Breast epithelium (tissue), 4 donors: ENCODE measurements around the gene ABCF3. TPM values are rescaled to one million over a fixed set of nuclear protein-coding genes. Genes with fewer than 3 reads are reported as not detected.
A peak's percentile ranks its signal among the peaks of the same experiment; 100 is the strongest.

Source experiments
- DNase-seq, 2 donors: peaks; one replicate each; pipeline ENCODE4 v3.0.0-alpha.2; 2019; ENCODE audit warnings: low spot score in 2 of 2
- H3K27ac ChIP-seq, 2 donors: fragments of 200-600 bp; sonication (generic) in 1 of 2; one replicate each; pipeline ENCODE4 v1.5.1; 2016 to 2019; ENCODE audit warnings: mild to moderate bottlenecking in 1 of 2
- H3K27me3 ChIP-seq, 2 donors: fragments of 200-600 bp; sonication (generic) in 1 of 2; one replicate each; pipeline versions ENCODE4 v1.5.1 to v1.6.0; 2017 to 2019; ENCODE audit warnings: control low read depth in 1 of 2, mild to moderate bottlenecking in 1 of 2
- H3K36me3 ChIP-seq: fragments of 200-600 bp; one replicate; pipeline ENCODE4 v1.5.1; 2019
- H3K4me1 ChIP-seq, 2 donors: fragments of 200-600 bp; sonication (generic); one replicate each; pipeline ENCODE4 v1.5.1; 2016 to 2019; ENCODE audit warnings: control low read depth in 1 of 2
- H3K4me3 ChIP-seq, 3 donors: fragments of 200-600 bp; sonication (generic); 1 replicate in 2 of 3; 2 replicates in 1 of 3; pipeline ENCODE4 v1.5.1; 2016 to 2019; ENCODE audit warnings: mild to moderate bottlenecking in 3 of 3, moderate library complexity in 2 of 3
- H3K9me3 ChIP-seq, 2 donors: fragments of 200-600 bp; sonication (generic) in 1 of 2; one replicate each; pipeline ENCODE4 v1.5.1; 2016 to 2019; ENCODE audit warnings: control low read depth in 1 of 2
- CTCF ChIP-seq, 3 donors: fragments of 450-650 bp; IDR thresholded peaks; one replicate each; pipeline ENCODE4 v1.5.1; 2016 to 2017; ENCODE audit warnings: antibody characterized with exemption in 3 of 3, mild to moderate bottlenecking in 3 of 3, moderate library complexity in 3 of 3
- POLR2A ChIP-seq: fragments of 450-650 bp; IDR thresholded peaks from one replicate; pipeline ENCODE4 v1.6.1; 2016; ENCODE audit warnings: antibody characterized with exemption, mild to moderate bottlenecking, moderate library complexity
- POLR2AphosphoS5 ChIP-seq, 3 donors: sonication (generic); formaldehyde crosslinking; IDR thresholded peaks; one replicate each; pipeline ENCODE4 v1.6.1; 2017; ENCODE audit warnings: antibody characterized with exemption in 3 of 3
- intact Hi-C: fragments of 100-400 bp; cut with DNase I; formaldehyde crosslinking; loops from one replicate; pipeline ENCODE4 v1.15.1; 2023; ENCODE audit warnings: low total_unique reads
- total RNA-seq, 3 donors: library from RNA; depleted of rRNA; stranded (reverse); fragments of >200 nt; gene quantifications; one replicate each; pipeline ENCODE4 v1.1.0, GENCODE V29; 2016

Gene ABCF3
- 10 to 100 TPM; 59.4 to 77.4 (median 71.8) TPM for total RNA-seq

GRCh38 chr3:184186184-184186901, at the start of gene ABCF3:
Gene ABCF3 (plus strand): TSS chr3:184186199. CDS start chr3:184186208, 9 bp downstream.
- TF ChIP-seq POLR2AphosphoS5 (IDR thresholded peaks at IDR 0.05) (peak; percentile 52 to 82 (median 73)), POLR2A (peak; percentile 71), CTCF (IDR thresholded peaks at IDR 0.05) (no peak)
- DNase-seq, result no peak
- no peaks in the 10 kb centered on the region for H3K9me3 ChIP-seq
- intact Hi-C loops, result loop anchor here (10.0 kb wide), 1 partner anchor 58 kb away; the partner anchor contains the start of genes ALG3 and EEF1AKMT4
- H3K4me1 ChIP-seq, result peaks cover 0 to 18% of the 10 kb centered on the region in 2 donors
- H3K27me3 ChIP-seq, result no peaks in the 10 kb centered on the region
- peak within 1 kb of the TSS; percentile 93 to 96 (median 94) for H3K4me3 ChIP-seq
- H3K36me3 ChIP-seq, result peaks cover 8% of the 10 kb centered on the region
- peak within 1 kb of the TSS; percentile 88 to 91 for H3K27ac ChIP-seq

GRCh38 chr3:184140436-184140835, 45.6 kb upstream of the ABCF3 start:
- peaks cover 7% of the 10 kb centered on the region for H3K36me3 ChIP-seq
- intact Hi-C loops, result no loop called here
- no peak overlapping the region for H3K27ac ChIP-seq
- DNase-seq, result no peak
- no peaks in the 10 kb centered on the region for H3K9me3 ChIP-seq
- peaks cover 0 to 7% of the 10 kb centered on the region in 2 donors for H3K4me1 ChIP-seq
- no peak for TF ChIP-seq POLR2A
- no peak for TF ChIP-seq CTCF (IDR thresholded peaks at IDR 0.05)
- TF ChIP-seq POLR2AphosphoS5 (IDR thresholded peaks at IDR 0.05), result no peak
- no peak overlapping the region for H3K4me3 ChIP-seq
- H3K27me3 ChIP-seq, result no peaks in the 10 kb centered on the region

GRCh38 chr3:184142199-184142598, 43.8 kb upstream of the ABCF3 start:
- Histone ChIP-seq H3K9me3 (no peaks in the 10 kb centered on the region), H3K4me1 (no peaks in the 10 kb centered on the region), H3K4me3 (no peak overlapping the region), H3K27me3 (no peaks in the 10 kb centered on the region), H3K27ac (no peak overlapping the region), H3K36me3 (peaks cover 7% of the 10 kb centered on the region)
- no peak for TF ChIP-seq POLR2A
- no peak for TF ChIP-seq POLR2AphosphoS5 (IDR thresholded peaks at IDR 0.05)
- TF ChIP-seq CTCF (IDR thresholded peaks at IDR 0.05), result no peak
- no peak for DNase-seq
- intact Hi-C loops, result no loop called here

GRCh38 chr3:184143327-184143726, 42.7 kb upstream of the ABCF3 start:
- H3K36me3 ChIP-seq, result peaks cover 7% of the 10 kb centered on the region
- no peak for DNase-seq
- H3K4me3 ChIP-seq, result no peak overlapping the region
- H3K27ac ChIP-seq, result peak overlapping the region in 1 of 2 donors; percentile 19
- no peaks in the 10 kb centered on the region for H3K27me3 ChIP-seq
- no peaks in the 10 kb centered on the region for H3K4me1 ChIP-seq
- no peak for TF ChIP-seq POLR2AphosphoS5 (IDR thresholded peaks at IDR 0.05)
- TF ChIP-seq POLR2A, result no peak
- TF ChIP-seq CTCF (IDR thresholded peaks at IDR 0.05), result no peak
- intact Hi-C loops, result no loop called here
- H3K9me3 ChIP-seq, result no peaks in the 10 kb centered on the region

- intact Hi-C loops, result no loop called here
- Histone ChIP-seq H3K27ac (peak overlapping the region; percentile 13 to 50), H3K4me3 (no peak overlapping the region), H3K9me3 (no peaks in the 10 kb centered on the region), H3K36me3 (peaks cover 7% of the 10 kb centered on the region), H3K4me1 (no peaks in the 10 kb centered on the region), H3K27me3 (no peaks in the 10 kb centered on the region)
- TF ChIP-seq POLR2A (no peak), POLR2AphosphoS5 (IDR thresholded peaks at IDR 0.05) (no peak), CTCF (IDR thresholded peaks at IDR 0.05) (no peak)
- DNase-seq, result no peak
These were observed 41.5 kb upstream of the ABCF3 start for GRCh38 chr3:184144505-184144904.
